Hepatocyte (in vitro differentiated cells): ENCODE results near the gene CPA5.

Source experiments
- EZH2 ChIP-seq: fragments of 200-600 bp; sonication (generic); IDR thresholded peaks from 2 replicates; pipeline ENCODE4 v1.6.1; 2016; ENCODE audit warnings: antibody characterized with exemption, mild to moderate bottlenecking, borderline replicate concordance
- EZH2phosphoT487 ChIP-seq: fragments of 200-600 bp; sonication (generic); IDR thresholded peaks from one replicate; pipeline ENCODE4 v1.6.1; 2018; ENCODE audit warnings: antibody characterized with exemption, mild to moderate bottlenecking, low read depth, moderate library complexity; ENCODE audit not compliant: unreplicated experiment, severe bottlenecking
- TF ChIP-seq, protein P1 (sequence below): fragments of 200-600 bp; sonication (generic); IDR thresholded peaks from 2 replicates; pipeline ENCODE4 v1.5.1; 2016; ENCODE audit warnings: antibody characterized with exemption, mild to moderate bottlenecking; ENCODE audit not compliant: poor library complexity

DNA sequence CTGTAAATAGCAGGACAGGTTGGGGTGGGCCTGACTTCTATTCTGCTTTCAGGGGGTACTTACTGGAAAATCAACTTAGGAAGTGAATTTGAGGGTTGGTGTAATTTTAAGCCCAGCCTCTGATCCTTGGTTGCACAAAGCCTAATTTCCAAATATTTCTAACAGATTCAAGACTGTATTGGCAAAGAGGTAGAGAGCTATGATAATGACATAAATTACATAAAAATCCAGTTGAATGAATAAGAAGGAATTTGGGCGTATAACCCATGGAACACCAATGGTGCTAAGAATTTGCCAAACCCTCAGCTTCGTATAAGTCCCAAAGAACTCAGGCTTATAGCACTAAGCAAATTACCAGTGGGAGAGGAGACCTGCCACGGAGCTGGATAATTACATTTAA, 39.7 kb upstream of the CPA5 start:
- TF ChIP-seq, protein P1, sequence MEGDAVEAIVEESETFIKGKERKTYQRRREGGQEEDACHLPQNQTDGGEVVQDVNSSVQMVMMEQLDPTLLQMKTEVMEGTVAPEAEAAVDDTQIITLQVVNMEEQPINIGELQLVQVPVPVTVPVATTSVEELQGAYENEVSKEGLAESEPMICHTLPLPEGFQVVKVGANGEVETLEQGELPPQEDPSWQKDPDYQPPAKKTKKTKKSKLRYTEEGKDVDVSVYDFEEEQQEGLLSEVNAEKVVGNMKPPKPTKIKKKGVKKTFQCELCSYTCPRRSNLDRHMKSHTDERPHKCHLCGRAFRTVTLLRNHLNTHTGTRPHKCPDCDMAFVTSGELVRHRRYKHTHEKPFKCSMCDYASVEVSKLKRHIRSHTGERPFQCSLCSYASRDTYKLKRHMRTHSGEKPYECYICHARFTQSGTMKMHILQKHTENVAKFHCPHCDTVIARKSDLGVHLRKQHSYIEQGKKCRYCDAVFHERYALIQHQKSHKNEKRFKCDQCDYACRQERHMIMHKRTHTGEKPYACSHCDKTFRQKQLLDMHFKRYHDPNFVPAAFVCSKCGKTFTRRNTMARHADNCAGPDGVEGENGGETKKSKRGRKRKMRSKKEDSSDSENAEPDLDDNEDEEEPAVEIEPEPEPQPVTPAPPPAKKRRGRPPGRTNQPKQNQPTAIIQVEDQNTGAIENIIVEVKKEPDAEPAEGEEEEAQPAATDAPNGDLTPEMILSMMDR: no peak
- TF ChIP-seq EZH2phosphoT487 (no peak), EZH2 (no peak)
